ENCODE measurements around the gene SLC4A9.
A peak's percentile ranks its signal among the peaks of the same experiment; 100 is the strongest.

Gene SLC4A9

GRCh38 chr5:140362875-140363630 is 3.1 kb downstream of the SLC4A9 start:
- TF ChIP-seq ZC3H10 (CRISPR knock-in tag; IDR thresholded peaks at IDR 0.05): no peak
- TF ChIP-seq POU6F1 (CRISPR knock-in tag; IDR thresholded peaks at IDR 0.05; ENCODE audit: borderline replicate concordance, low read depth): no peak
- TF ChIP-seq ZNF565 (CRISPR knock-in tag; conservative IDR thresholded peaks at IDR 0.05; ENCODE audit: low read depth): no peak
- TF ChIP-seq TSHZ2 (CRISPR knock-in tag; IDR thresholded peaks at IDR 0.05): no peak
- TF ChIP-seq CSDC2 (CRISPR knock-in tag; IDR thresholded peaks at IDR 0.05): no peak
- TF ChIP-seq, protein P1, sequence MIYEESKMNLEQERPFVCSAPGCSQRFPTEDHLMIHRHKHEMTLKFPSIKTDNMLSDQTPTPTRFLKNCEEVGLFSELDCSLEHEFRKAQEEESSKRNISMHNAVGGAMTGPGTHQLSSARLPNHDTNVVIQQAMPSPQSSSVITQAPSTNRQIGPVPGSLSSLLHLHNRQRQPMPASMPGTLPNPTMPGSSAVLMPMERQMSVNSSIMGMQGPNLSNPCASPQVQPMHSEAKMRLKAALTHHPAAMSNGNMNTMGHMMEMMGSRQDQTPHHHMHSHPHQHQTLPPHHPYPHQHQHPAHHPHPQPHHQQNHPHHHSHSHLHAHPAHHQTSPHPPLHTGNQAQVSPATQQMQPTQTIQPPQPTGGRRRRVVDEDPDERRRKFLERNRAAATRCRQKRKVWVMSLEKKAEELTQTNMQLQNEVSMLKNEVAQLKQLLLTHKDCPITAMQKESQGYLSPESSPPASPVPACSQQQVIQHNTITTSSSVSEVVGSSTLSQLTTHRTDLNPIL (CRISPR knock-in tag; IDR thresholded peaks at IDR 0.05; ENCODE audit: low read depth): no peak
- TF ChIP-seq ESRRG (CRISPR knock-in tag; IDR thresholded peaks at IDR 0.05): no peak
- no peak for TF ChIP-seq GLIS3 (CRISPR knock-in tag; IDR thresholded peaks at IDR 0.05)
- no peak for TF ChIP-seq PPARA (CRISPR knock-in tag; IDR thresholded peaks at IDR 0.05; ENCODE audit: borderline replicate concordance)
- ATAC-seq: peak; percentile 89

DNA sequence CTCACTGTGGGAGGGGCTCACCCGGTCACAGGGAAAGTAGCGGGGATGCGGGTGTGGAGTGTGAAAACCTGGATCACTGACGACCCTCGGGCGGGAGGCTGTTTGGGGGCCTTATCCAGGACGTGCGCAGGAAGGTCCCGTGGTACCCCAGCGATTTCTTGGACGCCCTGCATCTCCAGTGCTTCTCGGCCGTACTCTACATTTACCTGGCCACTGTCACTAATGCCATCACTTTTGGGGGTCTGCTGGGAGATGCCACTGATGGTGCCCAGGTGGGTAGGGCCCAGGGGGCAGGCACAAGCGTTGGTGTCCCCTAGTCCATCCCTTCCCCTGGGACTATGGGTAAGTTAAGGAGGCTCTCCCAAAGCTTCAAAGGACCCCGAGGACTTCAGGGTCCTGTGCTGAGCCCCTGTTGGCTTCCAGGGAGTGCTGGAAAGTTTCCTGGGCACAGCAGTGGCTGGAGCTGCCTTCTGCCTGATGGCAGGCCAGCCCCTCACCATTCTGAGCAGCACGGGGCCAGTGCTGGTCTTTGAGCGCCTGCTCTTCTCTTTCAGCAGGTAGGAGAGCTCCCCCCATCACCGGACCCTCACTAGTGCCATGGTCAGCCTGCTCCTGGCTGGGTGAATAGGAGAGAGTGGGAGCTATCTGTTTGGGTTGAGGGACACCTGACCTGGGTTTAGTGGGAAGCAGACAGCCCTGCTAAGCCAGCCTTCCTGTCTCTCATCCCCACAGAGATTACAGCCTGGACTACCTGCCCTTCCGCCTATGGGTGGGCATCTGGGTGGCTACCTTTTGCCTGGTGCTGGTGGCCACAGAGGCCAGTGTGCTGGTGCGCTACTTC is 3.9 kb downstream of the SLC4A9 start:
- ATAC-seq: no peak
- TF ChIP-seq ESRRG (CRISPR knock-in tag; IDR thresholded peaks at IDR 0.05) (no peak), ZNF8 (CRISPR knock-in tag; IDR thresholded peaks at IDR 0.05) (no peak), SNAI2 (CRISPR knock-in tag; IDR thresholded peaks at IDR 0.05) (no peak), ZNF565 (CRISPR knock-in tag; conservative IDR thresholded peaks at IDR 0.05; ENCODE audit: low read depth) (no peak), GLIS3 (CRISPR knock-in tag; IDR thresholded peaks at IDR 0.05) (no peak), TSHZ2 (CRISPR knock-in tag; IDR thresholded peaks at IDR 0.05) (no peak), ZFP30 (CRISPR knock-in tag; IDR thresholded peaks at IDR 0.05) (no peak), ARNTL (CRISPR knock-in tag; IDR thresholded peaks at IDR 0.05; ENCODE audit: borderline replicate concordance, low read depth) (no peak), ZC3H10 (CRISPR knock-in tag; IDR thresholded peaks at IDR 0.05) (no peak), ISL1 (CRISPR knock-in tag; IDR thresholded peaks at IDR 0.05) (no peak)
- TF ChIP-seq, protein P1 (CRISPR knock-in tag; IDR thresholded peaks at IDR 0.05; ENCODE audit: low read depth): no peak

- no peak for TF ChIP-seq GLIS3 (CRISPR knock-in tag; IDR thresholded peaks at IDR 0.05)
- no peak for TF ChIP-seq CSDC2 (CRISPR knock-in tag; IDR thresholded peaks at IDR 0.05)
- no peak for TF ChIP-seq ZNF565 (CRISPR knock-in tag; conservative IDR thresholded peaks at IDR 0.05; ENCODE audit: low read depth)
- TF ChIP-seq, protein P1 (CRISPR knock-in tag; IDR thresholded peaks at IDR 0.05; ENCODE audit: low read depth): no peak
- TF ChIP-seq ESRRG (CRISPR knock-in tag; IDR thresholded peaks at IDR 0.05): no peak
- TF ChIP-seq CSRNP3 (CRISPR knock-in tag; IDR thresholded peaks at IDR 0.05): no peak
- TF ChIP-seq TSHZ2 (CRISPR knock-in tag; IDR thresholded peaks at IDR 0.05): no peak
- no peak for TF ChIP-seq ZFP3 (CRISPR knock-in tag; IDR thresholded peaks at IDR 0.05)
- no peak for TF ChIP-seq ZC3H10 (CRISPR knock-in tag; IDR thresholded peaks at IDR 0.05)
- TF ChIP-seq PPARA (CRISPR knock-in tag; IDR thresholded peaks at IDR 0.05; ENCODE audit: borderline replicate concordance): no peak
- no peak for TF ChIP-seq ISL1 (CRISPR knock-in tag; IDR thresholded peaks at IDR 0.05)
- no peak for TF ChIP-seq OSR1 (CRISPR knock-in tag; IDR thresholded peaks at IDR 0.05)
- ATAC-seq: no peak
These were observed 4.4 kb downstream of the SLC4A9 start for GRCh38 chr5:140364472-140364765.
